GM12878 (cell line): ENCODE measurements around the gene TPRN.

ENCODE experiments used
- EP300 ChIP-seq, 2 experiments: fragments of 150-350 bp in 1 of 2; IDR thresholded peaks; 2 replicates each; pipeline ENCODE4 v1.6.1; 2011 to 2012; ENCODE audit warnings: low read depth in 2 of 2, low read length in 2 of 2, borderline replicate concordance in 1 of 2, improper control_type of control experiment in 1 of 2, inconsistent platforms in 1 of 2; ENCODE audit not compliant: control insufficient read depth in 1 of 2
- EZH2 ChIP-seq: IDR thresholded peaks from 2 replicates; pipeline ENCODE4 v1.6.1; 2012; ENCODE audit warnings: low read depth, mild to moderate bottlenecking, control low read depth, inconsistent platforms, low read length, borderline replicate concordance; ENCODE audit not compliant: control insufficient read depth
- MYC ChIP-seq: IDR thresholded peaks from 2 replicates; pipeline ENCODE4 v1.6.1; 2011; ENCODE audit warnings: mild to moderate bottlenecking, low read length, moderate library complexity, inconsistent platforms; ENCODE audit not compliant: insufficient read depth, insufficient replicate concordance, insufficient read length, severe bottlenecking
- PAX8 ChIP-seq: fragments of 450-650 bp; IDR thresholded peaks from 2 replicates; pipeline ENCODE4 v1.6.1; 2017; ENCODE audit warnings: mild to moderate bottlenecking, moderate library complexity
- POLR2A ChIP-seq: IDR thresholded peaks from 2 replicates; pipeline ENCODE4 v1.6.1; 2011; ENCODE audit warnings: low read depth, mild to moderate bottlenecking, low read length
- REST ChIP-seq: IDR thresholded peaks from 2 replicates; pipeline ENCODE4 v1.6.1; 2012; ENCODE audit warnings: mild to moderate bottlenecking, low read depth, low read length
- TF ChIP-seq, protein P1 (sequence below), 3 experiments: IDR thresholded peaks in 2 of 3; conservative IDR thresholded peaks in 1 of 3; 2 replicates each; pipeline ENCODE4 v1.5.1; 2011; ENCODE audit warnings: low read depth in 3 of 3, low read length in 3 of 3, mild to moderate bottlenecking in 3 of 3, control low read depth in 2 of 3, moderate library complexity in 2 of 3, inconsistent platforms in 1 of 3, mixed read lengths in 1 of 3; ENCODE audit not compliant: control insufficient read depth in 2 of 3, insufficient read depth in 1 of 3; ENCODE audit errors: extremely low read depth in 1 of 3
- TF ChIP-seq, protein P2 (sequence below): IDR thresholded peaks from 2 replicates; pipeline ENCODE4 v1.6.1; 2011; ENCODE audit warnings: low read depth, low read length, improper control_type of control experiment, borderline replicate concordance

- no peak for TF ChIP-seq PAX8
- TF ChIP-seq EP300 (IDR thresholded peaks at IDR 0.05; ENCODE audit: borderline replicate concordance in 1 of 2, control insufficient read depth in 1 of 2, low read depth in 2 of 2, low read length in 2 of 2), result no peak
- TF ChIP-seq, protein P1, sequence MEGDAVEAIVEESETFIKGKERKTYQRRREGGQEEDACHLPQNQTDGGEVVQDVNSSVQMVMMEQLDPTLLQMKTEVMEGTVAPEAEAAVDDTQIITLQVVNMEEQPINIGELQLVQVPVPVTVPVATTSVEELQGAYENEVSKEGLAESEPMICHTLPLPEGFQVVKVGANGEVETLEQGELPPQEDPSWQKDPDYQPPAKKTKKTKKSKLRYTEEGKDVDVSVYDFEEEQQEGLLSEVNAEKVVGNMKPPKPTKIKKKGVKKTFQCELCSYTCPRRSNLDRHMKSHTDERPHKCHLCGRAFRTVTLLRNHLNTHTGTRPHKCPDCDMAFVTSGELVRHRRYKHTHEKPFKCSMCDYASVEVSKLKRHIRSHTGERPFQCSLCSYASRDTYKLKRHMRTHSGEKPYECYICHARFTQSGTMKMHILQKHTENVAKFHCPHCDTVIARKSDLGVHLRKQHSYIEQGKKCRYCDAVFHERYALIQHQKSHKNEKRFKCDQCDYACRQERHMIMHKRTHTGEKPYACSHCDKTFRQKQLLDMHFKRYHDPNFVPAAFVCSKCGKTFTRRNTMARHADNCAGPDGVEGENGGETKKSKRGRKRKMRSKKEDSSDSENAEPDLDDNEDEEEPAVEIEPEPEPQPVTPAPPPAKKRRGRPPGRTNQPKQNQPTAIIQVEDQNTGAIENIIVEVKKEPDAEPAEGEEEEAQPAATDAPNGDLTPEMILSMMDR (IDR thresholded peaks at IDR 0.05 in 2 of 3, conservative IDR thresholded peaks at IDR 0.05 in 1 of 3; ENCODE audit: control insufficient read depth in 2 of 3, extremely low read depth in 1 of 3, insufficient read depth in 1 of 3, low read depth in 3 of 3, low read length in 3 of 3), result no peak
- no peak for TF ChIP-seq EZH2
- no peak for TF ChIP-seq MYC
- no peak for TF ChIP-seq REST
- TF ChIP-seq POLR2A, result no peak
- TF ChIP-seq, protein P2, sequence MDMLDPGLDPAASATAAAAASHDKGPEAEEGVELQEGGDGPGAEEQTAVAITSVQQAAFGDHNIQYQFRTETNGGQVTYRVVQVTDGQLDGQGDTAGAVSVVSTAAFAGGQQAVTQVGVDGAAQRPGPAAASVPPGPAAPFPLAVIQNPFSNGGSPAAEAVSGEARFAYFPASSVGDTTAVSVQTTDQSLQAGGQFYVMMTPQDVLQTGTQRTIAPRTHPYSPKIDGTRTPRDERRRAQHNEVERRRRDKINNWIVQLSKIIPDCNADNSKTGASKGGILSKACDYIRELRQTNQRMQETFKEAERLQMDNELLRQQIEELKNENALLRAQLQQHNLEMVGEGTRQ, result no peak
Observed at GRCh38 chr9:137167747-137168572, 32.6 kb downstream of the TPRN start.
